ENCODE measurements around the gene RAB25.
"Not testable (repeated sequence)": the region's sequence is repeated elsewhere in the genome, so short reads cannot be mapped to it uniquely, and the experiment has no call there.

The RAB25 gene

DNA sequence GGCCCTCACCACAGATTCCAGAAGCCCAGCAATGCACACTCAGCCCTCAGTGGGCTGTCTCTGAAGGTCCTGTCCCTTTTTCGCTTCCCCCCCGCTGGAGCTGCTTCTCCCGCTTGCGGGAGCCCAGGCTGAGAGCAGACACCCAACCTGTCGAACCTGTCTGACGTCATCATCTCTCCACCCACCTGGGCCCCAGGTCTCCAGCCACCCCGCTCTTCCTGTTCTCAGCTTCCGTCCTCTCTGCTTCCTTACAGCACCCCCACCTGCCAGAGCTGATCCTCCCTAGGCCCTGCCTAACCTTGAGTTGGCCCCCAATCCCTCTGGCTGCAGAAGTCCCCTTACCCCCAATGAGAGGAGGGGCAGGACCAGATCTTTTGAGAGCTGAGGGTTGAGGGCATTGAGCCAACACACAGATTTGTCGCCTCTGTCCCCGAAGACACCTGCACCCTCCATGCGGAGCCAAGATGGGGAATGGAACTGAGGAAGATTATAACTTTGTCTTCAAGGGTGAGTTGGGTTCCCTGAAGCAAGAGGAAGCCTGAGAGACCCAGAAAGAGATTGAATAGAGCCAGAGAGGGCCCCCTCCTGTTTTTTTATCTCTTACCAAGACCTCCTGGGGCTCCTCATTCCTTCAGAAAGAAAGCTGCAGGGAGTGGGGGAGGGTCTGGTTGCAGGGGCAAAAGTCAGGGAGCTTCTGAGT is at the start of gene RAB25:
TSS of gene RAB25 (plus strand) at position 224 of the 700 bp plus-strand sequence. CDS start at position 465, 241 bp downstream.
- DNase-seq, result no peak

DNA sequence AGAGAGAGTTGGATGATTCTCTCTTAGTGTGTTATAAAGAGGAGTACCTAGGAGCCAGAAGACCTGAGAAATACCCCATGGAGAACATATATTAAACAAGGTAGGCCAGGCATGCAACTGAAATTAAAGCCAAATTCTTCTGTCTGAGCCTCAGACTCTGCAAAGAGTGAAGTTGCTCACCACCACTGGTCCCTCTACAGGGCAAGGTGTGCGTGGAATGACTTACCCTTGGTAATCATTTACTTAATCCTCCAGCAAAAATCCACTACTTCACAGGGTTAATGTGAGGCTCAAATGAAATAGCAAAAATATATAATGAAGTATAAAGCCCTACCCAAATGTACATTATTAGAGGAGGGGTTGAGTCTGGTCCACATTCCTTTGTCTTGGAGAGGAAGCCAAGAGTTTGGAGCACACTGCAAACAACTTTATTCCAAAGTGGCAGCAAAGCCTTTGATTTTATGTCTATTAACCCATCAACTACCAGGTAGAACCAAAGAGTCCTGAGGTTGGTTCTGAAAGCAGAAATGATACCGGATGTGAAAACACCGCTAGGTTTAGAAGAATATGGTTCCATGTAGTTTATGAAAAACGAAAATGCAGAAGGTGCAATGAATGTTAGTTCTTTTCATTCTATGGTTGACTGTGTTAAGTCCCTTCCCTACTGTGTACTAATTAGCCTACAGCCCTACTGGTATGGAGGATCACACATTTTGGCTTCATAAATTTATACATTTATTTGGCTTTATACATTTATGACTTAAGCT is 48.7 kb upstream of the RAB25 start:
- no peak for DNase-seq

DNA sequence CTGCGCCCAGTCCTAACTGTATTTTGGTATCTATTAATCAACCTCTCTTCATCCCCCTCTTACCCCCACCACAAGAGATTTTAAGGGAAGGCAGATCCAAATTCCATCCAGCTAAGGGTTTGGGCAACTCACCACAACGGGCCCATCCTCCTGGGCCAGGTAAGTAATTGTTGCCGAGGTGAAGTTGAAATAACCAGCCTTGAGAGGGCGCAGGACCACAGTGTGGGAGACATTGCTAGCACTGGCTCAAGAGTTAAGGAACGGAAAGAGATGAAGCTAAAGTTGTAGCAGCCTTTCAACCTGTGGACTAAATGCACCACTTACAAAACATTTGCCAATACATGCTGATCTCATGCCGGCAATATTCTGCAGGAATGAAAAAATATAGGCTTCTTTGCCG is 46.1 kb upstream of the RAB25 start:
- no peak for DNase-seq

DNA sequence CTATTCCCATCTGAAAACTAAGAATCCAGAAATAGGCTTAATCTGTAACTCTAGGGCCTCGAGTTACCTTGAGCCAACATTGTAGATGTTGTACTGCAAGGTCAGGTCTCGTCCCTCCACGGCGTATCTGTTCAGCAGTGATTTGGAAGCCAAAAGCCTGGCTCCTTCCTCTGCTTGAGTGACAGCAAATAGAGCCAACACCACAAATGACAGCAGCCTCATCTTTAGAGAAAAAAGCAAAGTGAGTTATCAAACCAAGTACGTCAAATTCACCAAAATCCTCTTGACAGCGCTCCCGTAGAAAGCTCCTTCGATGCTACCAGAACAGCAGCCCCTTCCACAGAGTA is 41.0 kb upstream of the RAB25 start:
- DNase-seq, result no peak

DNA sequence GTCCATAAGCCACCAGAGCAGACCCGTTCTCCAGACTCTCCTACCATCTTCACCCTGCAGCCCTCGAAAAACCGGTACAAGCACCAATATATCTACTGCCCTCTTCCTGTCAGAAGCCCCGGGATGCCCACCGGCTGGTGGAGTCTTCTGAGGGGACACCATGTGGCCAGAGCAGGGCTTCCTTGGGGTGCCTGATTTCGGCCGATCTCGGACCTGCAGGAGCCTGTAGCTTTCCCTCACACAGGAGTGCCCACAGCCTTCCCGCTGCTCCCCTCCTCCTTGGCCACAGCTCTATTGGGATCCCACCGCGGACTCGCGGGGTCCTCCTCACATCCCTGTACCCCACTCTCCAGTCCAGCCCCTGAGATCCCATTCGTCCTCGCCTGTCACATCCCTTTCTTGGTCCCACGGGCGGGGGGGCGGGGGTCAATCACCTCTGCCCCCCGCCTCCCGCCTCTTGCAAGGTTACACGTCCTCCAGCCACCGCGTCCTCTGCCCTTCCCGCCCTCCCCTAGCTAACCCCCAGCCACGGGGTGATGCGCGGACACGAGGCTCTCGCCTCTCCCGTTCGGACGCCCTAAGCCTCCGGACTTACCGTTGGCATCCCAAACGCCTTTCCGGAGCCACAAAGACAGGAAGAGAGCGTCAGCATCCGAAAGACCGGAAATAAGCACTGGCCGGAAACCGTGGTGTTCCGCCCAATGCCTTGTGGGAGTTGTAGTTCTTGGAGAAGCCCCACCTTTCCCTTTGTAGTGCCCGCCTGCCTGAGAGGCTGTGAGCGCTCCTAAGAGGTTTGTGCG is 40.5 kb upstream of the RAB25 start, which contains the start of gene SSR2:
TSS of gene SSR2 (minus strand) at position 659 of the 800 bp plus-strand sequence. CDS start 784 bp downstream, outside the sequence.
- DNase-seq, result peak; percentile 92

DNA sequence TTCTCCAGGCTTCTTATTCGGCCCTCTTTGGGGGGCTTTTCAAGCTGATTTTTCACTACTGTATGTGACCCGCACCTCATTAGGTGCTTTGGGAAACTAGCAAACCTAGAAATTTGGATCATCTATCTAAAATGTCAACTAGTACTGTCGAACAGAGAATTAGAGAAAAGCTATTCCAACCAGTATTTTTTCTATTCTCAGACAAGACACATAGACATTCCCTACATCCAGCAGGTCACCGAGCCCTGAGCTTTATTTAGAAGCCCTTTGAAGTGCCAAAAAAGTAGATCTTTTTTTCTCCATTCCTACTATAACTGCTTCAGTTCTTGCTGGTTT is 39.9 kb upstream of the RAB25 start:
- no peak for DNase-seq

DNA sequence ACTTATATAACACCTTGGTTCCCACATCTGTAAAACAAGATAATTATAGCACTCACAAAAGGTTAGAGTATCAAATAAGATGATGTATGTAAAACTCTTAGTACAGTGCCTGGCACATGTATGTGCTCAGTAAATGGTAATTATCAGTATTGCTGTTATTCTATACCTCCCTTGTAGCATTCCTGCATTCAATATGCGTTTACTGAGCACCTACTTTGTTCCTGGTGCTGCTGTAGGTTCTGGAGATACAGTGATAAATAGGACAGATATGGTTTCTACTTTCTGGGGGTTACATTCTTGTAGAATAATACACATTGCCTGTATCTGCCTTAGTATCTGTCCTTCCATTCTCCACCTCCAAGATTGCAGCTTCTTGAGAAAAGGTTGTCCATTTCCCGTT is 39.0 kb upstream of the RAB25 start:
- DNase-seq, result no peak

DNA sequence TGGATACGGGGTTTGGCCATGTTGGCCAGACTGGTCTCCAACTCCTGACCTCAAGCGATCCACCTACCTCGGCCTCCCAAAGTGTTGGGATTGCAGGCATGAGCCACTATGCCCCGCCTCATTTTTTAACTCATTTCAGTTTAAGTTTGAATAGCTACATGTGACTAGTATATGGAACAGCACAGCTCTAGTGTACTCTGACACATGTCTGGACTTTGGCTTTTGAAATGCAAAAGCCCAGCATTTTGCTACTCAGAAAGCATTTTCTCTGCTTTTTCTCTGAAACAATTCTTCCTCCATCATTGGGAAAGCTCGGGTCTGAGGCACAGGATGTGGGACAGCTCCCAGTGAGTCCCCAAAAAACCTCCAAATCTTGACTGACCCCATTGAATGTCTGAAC is 36.2 kb upstream of the RAB25 start:
- DNase-seq, result no peak

DNA sequence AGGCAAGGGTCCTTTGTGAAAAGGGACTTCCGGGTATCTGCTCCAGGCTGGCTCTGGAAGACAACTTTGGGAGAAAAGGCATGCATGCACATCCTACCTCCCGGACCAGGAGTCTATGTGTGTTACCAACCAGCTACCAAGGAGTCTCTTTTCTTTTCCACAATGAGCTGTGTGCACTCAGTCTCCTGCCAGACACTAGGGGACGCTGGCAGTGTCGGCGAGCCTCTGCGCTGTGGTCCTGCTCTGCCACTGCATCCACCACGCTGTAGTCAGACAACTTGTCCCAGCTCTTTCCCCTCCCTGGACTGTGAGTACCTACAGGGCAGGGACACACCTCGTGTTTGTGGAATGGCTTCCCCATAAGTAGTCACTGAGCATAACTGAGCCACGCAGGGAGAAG is 35.1 kb upstream of the RAB25 start:
- DNase-seq, result peak; percentile 39

DNA sequence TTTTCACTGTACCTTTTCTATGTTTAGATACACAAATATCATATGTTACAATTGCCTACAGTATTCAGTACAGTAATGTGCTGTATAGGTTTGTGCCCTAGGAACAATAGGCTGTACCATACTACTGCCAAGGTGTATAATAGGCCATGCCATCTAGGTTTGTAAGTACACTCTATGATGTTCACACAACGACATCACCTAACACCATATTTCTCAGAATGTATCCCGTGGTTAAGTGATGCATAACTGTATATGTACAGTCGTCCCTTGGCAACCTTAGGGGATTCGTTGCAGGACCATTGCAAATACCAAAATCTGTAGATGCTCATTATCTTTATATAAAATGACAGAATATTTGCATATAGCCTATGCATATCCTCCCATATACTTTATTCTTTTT is 34.4 kb upstream of the RAB25 start:
- no peak for DNase-seq

DNA sequence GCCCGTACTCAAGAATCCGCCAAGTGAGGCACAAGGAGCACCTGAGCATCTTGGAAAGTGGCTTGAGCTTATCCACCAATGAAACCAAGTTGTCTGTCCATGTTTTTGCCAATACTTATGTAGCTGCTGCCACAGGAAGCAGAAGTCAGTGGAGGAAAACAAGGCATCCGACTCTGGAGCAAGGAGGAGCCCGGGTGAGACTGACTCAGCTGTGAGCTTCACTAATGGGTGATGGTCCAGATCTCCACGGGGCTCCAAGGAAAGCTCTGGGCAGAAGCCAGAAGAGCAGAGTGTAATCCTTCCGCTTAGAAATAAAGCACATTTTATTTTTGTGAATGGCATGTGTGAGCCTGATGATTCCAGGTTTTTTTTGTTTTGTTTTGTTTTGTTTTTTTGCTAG is 27.9 kb upstream of the RAB25 start:
- no peak for DNase-seq

DNA sequence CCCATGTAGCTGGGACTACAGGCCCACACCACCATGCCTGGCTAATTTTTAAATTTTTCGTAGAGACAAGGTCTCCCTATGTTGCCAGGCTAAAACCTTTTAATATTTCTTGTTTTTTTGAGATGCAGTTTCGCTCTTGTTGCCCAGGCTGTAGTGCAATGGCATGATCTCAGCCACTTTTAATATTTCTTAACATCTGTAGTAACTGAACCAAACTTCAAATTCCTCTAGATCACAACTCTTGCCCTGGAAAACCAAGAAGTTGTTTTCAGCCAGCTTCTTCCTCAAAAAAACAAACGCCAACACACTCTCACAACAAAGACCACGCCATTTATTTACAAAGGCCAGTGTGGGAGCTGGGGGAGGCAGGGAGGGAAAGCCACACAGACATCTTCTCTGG is 26.0 kb upstream of the RAB25 start:
- DNase-seq, result not testable (repeated sequence)

DNA sequence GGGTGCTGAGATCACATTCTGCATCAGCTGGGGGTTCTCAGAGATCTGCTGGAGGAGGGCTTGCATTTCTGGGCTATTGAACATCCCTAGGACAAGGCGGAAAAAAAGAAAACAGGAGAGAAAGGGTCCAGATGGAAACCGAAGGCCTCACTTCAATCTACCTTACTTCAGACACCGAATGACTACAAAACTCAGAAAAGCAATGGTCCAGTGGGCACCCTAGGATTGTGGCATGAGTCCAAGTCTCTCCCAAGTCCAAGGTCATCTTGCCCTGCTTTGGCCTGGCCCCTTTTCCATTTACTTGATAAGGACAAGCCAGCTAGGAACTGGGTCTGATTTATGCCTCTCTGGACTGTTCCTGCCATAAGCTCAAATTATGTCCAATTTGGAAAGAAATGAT is 18.1 kb upstream of the RAB25 start:
- no peak for DNase-seq

DNA sequence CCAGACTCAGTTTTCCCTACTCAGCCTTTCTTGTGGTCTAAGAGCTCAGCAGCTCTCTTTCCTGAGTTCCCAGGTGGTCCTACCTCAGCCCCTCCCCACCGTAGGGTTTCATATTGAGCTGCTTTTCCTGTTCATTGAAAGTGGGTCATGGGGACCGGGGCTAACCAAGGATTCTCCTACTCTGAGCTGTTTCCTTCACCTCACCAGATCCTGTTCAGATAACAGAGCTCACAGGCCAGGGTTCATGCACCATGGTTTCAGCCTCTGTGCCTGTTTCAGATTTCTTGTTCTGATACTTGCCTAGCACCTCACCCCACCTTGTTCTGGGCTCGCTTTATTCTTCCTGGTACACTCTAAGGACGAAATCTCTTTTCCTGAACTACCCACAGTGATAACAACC is 15.9 kb upstream of the RAB25 start:
- no peak for DNase-seq

DNA sequence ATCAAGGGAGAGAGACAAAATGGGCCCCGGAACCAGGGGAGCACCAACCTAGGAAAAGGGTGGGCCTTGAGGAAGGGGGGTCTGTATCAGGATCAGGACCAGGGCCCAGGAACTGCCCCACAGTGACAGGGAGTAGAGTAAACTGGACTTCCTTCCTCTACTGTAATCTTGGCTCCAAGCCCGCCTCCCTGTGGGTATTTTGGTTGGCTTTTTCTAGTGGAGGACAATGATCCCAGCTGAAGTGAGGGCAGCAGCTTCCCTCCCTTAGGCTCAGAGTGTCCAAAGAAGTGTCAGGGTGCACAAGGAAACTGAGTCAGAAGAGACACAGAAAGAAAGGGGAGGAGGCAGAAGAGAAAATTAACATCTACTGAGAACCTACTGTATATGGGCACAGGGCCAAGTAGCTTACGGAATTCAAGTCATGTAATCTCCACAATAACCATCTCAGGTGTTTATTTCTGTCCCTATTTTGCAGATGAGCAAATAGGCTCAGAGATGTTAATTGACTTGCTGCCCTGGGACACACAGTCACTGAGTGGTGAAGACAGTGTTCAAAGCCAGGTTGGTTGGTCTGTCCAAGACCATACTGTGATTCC is 12.2 kb upstream of the RAB25 start:
- no peak for DNase-seq

DNA sequence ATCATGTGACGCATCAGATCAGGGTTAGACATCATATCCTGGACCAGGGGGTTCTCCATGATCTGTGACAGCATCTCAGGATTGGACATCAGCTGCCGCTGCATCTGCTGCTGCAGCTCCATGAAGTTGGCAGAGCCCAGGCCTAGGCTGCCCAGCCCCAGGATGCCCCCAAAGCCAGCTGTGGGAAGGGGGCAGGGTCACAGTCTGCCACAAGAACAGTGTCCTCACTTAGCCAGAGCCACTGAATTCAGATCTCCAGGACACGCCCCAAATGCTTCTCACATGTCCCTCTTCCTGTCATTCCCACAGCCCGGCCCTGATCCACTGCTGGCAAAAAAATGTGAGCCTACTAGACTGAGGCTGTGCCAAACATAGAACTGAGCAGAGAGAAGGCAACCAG is 10.6 kb upstream of the RAB25 start:
- no peak for DNase-seq

DNA sequence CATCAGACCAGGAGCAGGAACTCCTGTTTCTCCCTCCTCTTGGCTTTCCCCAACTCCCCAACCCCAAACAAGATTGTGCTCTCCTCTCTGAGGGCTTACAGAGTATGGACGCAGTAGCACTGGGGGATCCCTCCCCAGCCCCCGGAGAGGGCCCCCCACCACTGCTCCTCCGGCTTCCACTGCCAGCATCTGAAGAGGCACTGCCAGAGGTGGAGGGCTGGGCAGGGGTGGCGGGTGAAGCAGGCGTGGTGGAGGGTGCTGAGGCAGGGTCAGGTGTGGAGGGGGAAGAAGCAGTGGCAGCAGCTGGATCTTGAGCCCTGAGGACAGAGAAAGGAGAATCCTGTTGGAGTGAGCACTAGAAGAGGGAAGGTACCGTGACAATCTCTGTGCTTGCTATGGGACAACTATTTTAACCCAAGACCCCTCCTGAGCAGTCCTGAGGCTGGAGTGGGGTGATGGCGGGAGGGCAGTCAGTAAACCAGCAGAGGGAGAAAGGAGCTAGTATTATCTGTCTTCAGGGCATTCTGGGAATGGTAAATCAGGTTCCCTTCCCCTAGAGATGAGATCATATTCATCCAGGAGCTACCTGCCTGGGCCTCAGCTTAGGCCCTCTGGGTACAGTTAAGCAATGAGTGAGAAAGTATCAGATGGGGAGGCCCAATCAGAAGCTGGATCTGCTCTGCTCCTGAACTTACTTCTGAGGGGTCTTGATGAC is 9.8 kb upstream of the RAB25 start:
- DNase-seq, result no peak

DNA sequence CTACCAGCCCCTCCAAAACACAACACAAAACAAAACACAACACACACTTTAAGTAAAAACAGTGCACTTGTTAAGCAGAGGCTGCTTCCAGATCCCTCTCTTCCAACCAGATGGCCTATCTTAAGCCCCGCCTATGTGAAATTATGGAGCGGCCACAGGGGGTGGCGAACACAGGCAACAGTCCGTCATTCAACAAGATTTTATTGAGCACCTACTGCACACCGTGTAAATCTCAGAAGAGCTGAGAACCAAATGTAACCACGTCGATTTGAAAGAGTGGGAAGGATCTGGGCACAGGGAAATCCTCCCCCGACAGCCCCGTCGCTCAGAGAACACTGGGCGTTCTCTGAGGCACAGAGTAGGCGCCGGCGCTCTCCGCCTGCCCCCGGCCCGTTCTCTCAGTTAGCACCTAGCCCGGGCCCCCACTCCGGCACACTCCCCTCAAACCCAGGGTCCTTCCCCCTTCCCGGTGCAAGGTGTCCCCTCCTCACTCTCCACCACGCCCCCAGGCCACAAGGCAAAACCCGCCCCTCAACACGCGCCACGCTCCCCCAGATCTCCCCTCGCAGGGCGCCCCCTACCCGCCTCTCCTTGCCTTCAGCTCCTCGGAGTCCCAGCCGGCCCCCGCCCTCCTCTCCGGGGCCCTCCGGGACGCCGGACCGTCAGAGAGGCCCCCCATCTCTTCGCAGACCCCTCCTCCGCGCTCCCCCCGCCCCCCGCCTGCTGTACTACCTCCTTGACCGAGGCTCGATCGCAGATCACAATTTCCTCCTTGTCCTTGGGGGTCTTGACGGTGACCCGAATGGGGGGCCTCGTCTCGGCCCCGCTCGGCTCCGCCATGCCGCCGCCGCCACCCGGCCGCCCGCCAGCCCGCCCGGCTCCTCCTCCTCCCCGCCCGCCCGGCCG is 7.8 kb upstream of the RAB25 start:
- peak; percentile 73 for DNase-seq

DNA sequence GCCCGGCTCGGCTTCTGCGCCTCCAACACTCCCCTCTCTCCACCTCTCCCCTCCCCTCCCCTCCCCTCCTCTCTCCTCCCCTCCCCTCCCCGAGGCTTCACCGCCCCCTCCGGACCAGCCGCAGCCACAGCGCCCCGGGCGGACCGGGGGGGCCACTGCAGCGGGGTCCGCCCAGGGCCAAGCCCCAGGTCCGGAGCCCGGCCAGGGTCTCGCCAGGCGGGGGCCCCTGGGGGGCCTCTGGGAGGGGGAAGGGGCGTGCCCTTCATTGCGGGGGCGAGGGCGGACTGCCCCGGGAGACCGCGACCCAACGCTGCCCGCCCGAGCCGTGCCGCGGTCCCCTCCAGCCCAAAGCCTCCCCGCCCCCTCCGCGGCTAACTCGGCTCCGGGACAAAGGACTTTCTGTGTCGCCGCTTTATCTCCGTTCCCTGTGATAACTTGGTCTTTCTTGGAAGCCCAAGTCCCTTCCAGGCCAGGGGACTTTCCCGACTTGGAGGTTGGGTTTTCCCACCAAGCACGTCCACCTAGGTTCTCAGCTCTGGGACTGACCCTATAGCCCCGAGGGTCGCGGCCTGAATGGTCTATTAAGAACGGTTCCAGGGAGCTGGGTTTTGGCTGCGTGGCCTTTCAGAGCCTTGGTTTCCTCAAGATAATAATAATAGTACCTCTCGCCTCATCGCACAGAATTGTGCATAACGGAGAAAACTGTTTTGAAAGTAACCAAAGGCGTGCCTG is 7.0 kb upstream of the RAB25 start, which contains the start of gene UBQLN4:
TSS of gene UBQLN4 (minus strand) at position 31 of the 732 bp plus-strand sequence. CDS start 97 bp downstream, outside the sequence.
- peak; percentile 94 for DNase-seq

DNA sequence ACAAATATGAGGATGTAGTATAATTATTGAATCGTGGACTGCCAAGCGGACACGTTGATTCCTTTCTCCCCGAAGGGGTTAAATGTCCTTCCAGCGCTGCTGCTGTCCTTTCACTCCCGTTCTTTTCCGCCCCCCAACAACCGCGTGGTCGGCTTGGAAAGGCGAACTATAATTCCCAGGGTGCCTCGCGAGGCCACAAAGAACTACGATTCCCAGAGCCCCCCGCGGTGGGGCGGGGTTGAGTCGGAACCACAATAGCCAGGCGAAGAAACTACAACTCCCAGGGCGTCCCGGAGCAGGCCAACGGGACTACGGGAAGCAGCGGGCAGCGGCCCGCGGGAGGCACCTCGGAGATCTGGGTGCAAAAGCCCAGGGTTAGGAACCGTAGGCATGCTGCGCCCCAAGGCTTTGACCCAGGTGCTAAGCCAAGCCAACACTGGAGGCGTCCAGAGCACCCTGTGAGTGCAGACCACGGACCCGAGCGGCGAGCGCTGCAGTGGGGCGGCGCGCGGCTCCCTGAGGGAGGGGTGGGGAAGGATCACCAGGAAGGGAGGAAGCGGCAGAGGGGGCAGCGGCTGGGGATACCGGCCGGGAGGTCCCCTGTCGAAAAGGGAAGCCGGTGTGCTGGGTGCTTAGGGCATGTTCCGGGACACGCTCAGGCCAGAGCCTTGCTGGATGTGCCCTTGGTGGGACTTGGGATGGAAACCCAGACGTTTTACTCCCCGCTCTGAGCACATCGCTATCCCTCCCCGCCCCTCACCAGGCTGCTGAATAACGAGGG is 6.3 kb upstream of the RAB25 start, which contains the start of gene LAMTOR2:
TSS of gene LAMTOR2 (plus strand) at position 283 of the 781 bp plus-strand sequence. CDS start at position 391, 108 bp downstream.
- peak; percentile 99 for DNase-seq

Measured in retina (tissue), 1 donor.